H1 (cell line): ENCODE results near the gene RPS15. TPM values are rescaled to one million over a fixed set of nuclear protein-coding genes. Genes with fewer than 3 reads are reported as not detected.

Experiments used
- CTCF ChIA-PET: fragments of 300-600 bp; sonication (Branson Sonifier 250); formaldehyde crosslinking; loops from one replicate; lab custom pipeline; 2021; ENCODE audit not compliant: partially characterized antibody; lab: Charles Lee
- POLR2A ChIA-PET: fragments of 300-600 bp; sonication (Branson Sonifier 250); formaldehyde crosslinking; loops from one replicate; lab custom pipeline; 2021; ENCODE audit warnings: inconsistent platforms; ENCODE audit not compliant: partially characterized antibody; lab: Charles Lee
- DNase-seq, 2 experiments: peaks; one replicate each; pipeline versions ENCODE4 v3.0.0 to v3.0.0-alpha.2; 2010 to 2022; ENCODE audit warnings: low spot score in 2 of 2, low read depth in 1 of 2, mixed read lengths in 1 of 2
- FAIRE-seq: peaks from 2 replicates; lab custom pipeline; 2011; peaks lifted over from hg19 to GRCh38; lab: Jason Lieb, UNC
- H2AFZ ChIP-seq: 2 replicates; pipeline ENCODE4 v1.8.1; 2012; ENCODE audit warnings: low read length, inconsistent platforms
- H2AK5ac ChIP-seq: 2 replicates; pipeline ENCODE4 v1.6.1; 2013; ENCODE audit warnings: low read depth, low read length
- H2BK120ac ChIP-seq: replicated peaks from 2 replicates; pipeline ENCODE3; 2013; ENCODE audit warnings: low read depth, low read length, inconsistent platforms
- H2BK12ac ChIP-seq: 2 replicates; pipeline ENCODE4 v1.6.1; 2013; ENCODE audit warnings: low read depth, low read length
- H2BK15ac ChIP-seq: 2 replicates; pipeline ENCODE4 v1.6.1; 2013; ENCODE audit warnings: low read length
- H2BK20ac ChIP-seq: 2 replicates; pipeline ENCODE4 v1.6.1; 2013; ENCODE audit warnings: low read length
- H2BK5ac ChIP-seq: 2 replicates; pipeline ENCODE4 v1.6.1; 2013; ENCODE audit warnings: low read depth, low read length
- H3K14ac ChIP-seq: 2 replicates; pipeline ENCODE4 v1.6.1; 2013; ENCODE audit warnings: inconsistent platforms; ENCODE audit not compliant: insufficient read length
- H3K18ac ChIP-seq: 2 replicates; pipeline ENCODE4 v1.6.1; 2013; ENCODE audit warnings: low read length; ENCODE audit errors: extremely low read depth
- H3K23ac ChIP-seq: 2 replicates; pipeline ENCODE4 v1.6.1; 2013; ENCODE audit warnings: inconsistent platforms; ENCODE audit not compliant: insufficient read length
- H3K23me2 ChIP-seq: 2 replicates; pipeline ENCODE4 v1.6.1; 2013; ENCODE audit warnings: low read depth, low read length
- H3K27ac ChIP-seq: 2 replicates; pipeline ENCODE4 v1.6.1; 2011; ENCODE audit warnings: low read depth, low read length, inconsistent platforms
- H3K27me3 ChIP-seq, 4 experiments: replicated peaks in 1 of 4; 1 replicate in 1 of 4; 2 replicates in 3 of 4; pipeline versions ENCODE4 v1.6.1 to v1.8.1; 2011 to 2013; ENCODE audit warnings: low read length in 3 of 4, mild to moderate bottlenecking in 3 of 4, inconsistent platforms in 2 of 4, mixed read lengths in 2 of 4, moderate library complexity in 1 of 4; ENCODE audit not compliant: control insufficient read depth in 3 of 4, insufficient read depth in 3 of 4; ENCODE audit errors: extremely low read depth in 1 of 4
- H3K36me3 ChIP-seq, 4 experiments: 2 replicates each; pipeline versions ENCODE4 v1.6.1 to v1.8.1; 2011 to 2013; ENCODE audit warnings: mild to moderate bottlenecking in 4 of 4, low read length in 3 of 4, moderate library complexity in 2 of 4, control low read depth in 1 of 4, inconsistent platforms in 1 of 4; ENCODE audit not compliant: insufficient read depth in 4 of 4, control insufficient read depth in 2 of 4
- H3K4ac ChIP-seq: replicated peaks from 2 replicates; pipeline ENCODE3; 2013; ENCODE audit warnings: low read length, low read depth, mixed read lengths, inconsistent platforms; ENCODE audit not compliant: insufficient read length
- H3K4me1 ChIP-seq, 4 experiments: replicated peaks in 1 of 4; 1 replicate in 1 of 4; 2 replicates in 3 of 4; pipeline versions ENCODE4 v1.6.1 to v1.8.1; 2011 to 2013; ENCODE audit warnings: low read length in 3 of 4, inconsistent platforms in 2 of 4, mixed read lengths in 1 of 4; ENCODE audit not compliant: insufficient read depth in 4 of 4, control insufficient read depth in 3 of 4
- H3K4me2 ChIP-seq, 2 experiments: 2 replicates each; pipeline versions ENCODE4 v1.6.1 to v1.8.1; 2011 to 2013; ENCODE audit warnings: low read depth in 2 of 2, low read length in 2 of 2, control low read depth in 1 of 2, inconsistent platforms in 1 of 2, mild to moderate bottlenecking in 1 of 2; ENCODE audit not compliant: insufficient read depth in 1 of 2
- H3K4me3 ChIP-seq, 4 experiments: fragments of 200-600, 300-600 bp in 1 of 4; sonication (generic), shearing (Covaris generic), sonication (Bioruptor Twin) in 1 of 4; 2 replicates each; pipeline versions ENCODE4 v1.5.1 to v1.8.1; 2011 to 2016; ENCODE audit warnings: low read length in 4 of 4, low read depth in 3 of 4, control low read depth in 2 of 4, inconsistent platforms in 2 of 4, mild to moderate bottlenecking in 2 of 4, mixed read lengths in 1 of 4, moderate library complexity in 1 of 4; ENCODE audit not compliant: insufficient read depth in 2 of 4; ENCODE audit errors: extremely low read depth in 1 of 4
- H3K56ac ChIP-seq: replicated peaks from 2 replicates; pipeline ENCODE3; 2013; ENCODE audit warnings: low read depth, mild to moderate bottlenecking, mixed read lengths, low read length, inconsistent platforms; ENCODE audit not compliant: insufficient read length
- H3K79me1 ChIP-seq: 2 replicates; pipeline ENCODE4 v1.6.1; 2013; ENCODE audit warnings: low read depth, low read length, control low read depth
- H3K79me2 ChIP-seq, 2 experiments: 2 replicates each; pipeline versions ENCODE4 v1.6.1 to v1.8.1; 2012 to 2013; ENCODE audit warnings: low read length in 2 of 2, mild to moderate bottlenecking in 2 of 2, inconsistent platforms in 1 of 2; ENCODE audit not compliant: insufficient read depth in 2 of 2, control insufficient read depth in 1 of 2
- H3K9ac ChIP-seq, 4 experiments: replicated peaks in 1 of 4; 1 replicate in 1 of 4; 2 replicates in 3 of 4; pipeline versions ENCODE4 v1.6.1 to v1.8.1; 2011 to 2013; ENCODE audit warnings: low read depth in 3 of 4, low read length in 3 of 4, control low read depth in 2 of 4, mild to moderate bottlenecking in 2 of 4, moderate library complexity in 2 of 4, inconsistent platforms in 1 of 4; ENCODE audit errors: extremely low read depth in 1 of 4
- H3K9me3 ChIP-seq, 2 experiments: 2 replicates each; pipeline versions ENCODE4 v1.6.1 to v1.8.1; 2012 to 2013; ENCODE audit warnings: mild to moderate bottlenecking in 2 of 2, moderate library complexity in 2 of 2, control low read depth in 1 of 2, inconsistent platforms in 1 of 2, low read depth in 1 of 2, low read length in 1 of 2, mixed read lengths in 1 of 2; ENCODE audit not compliant: insufficient read depth in 2 of 2
- H4K20me1 ChIP-seq, 2 experiments: replicated peaks in 1 of 2; 2 replicates each; pipeline versions ENCODE3 to v1.8.1; 2011 to 2013; ENCODE audit warnings: inconsistent platforms in 2 of 2, low read length in 2 of 2, mild to moderate bottlenecking in 1 of 2; ENCODE audit not compliant: insufficient read depth in 2 of 2, control insufficient read depth in 1 of 2
- H4K5ac ChIP-seq: 2 replicates; pipeline ENCODE4 v1.6.1; 2013; ENCODE audit warnings: low read length, low read depth, mixed read lengths, inconsistent platforms; ENCODE audit not compliant: insufficient read length
- H4K8ac ChIP-seq: 2 replicates; pipeline ENCODE4 v1.8.0; 2013; ENCODE audit warnings: mild to moderate bottlenecking, moderate library complexity, low read length, inconsistent platforms; ENCODE audit not compliant: insufficient read depth; ENCODE audit errors: extremely low read depth
- H4K91ac ChIP-seq: replicated peaks from 2 replicates; pipeline ENCODE3; 2013; ENCODE audit warnings: low read length, mixed read lengths, inconsistent platforms; ENCODE audit not compliant: insufficient read length
- EZH2 ChIP-seq: fragments of 200-600 bp; sonication (generic); IDR thresholded peaks from 2 replicates; pipeline ENCODE4 v1.7.1; 2012; ENCODE audit warnings: low read depth, mild to moderate bottlenecking, moderate library complexity, low read length, inconsistent platforms; ENCODE audit not compliant: severe bottlenecking
- HDAC2 ChIP-seq, 2 experiments: fragments of 300-600 bp in 1 of 2; sonication (generic) in 1 of 2; IDR thresholded peaks; 2 replicates each; pipeline ENCODE4 v1.6.1; 2011 to 2012; ENCODE audit warnings: low read depth in 2 of 2, low read length in 2 of 2, mild to moderate bottlenecking in 2 of 2, moderate library complexity in 2 of 2, borderline replicate concordance in 1 of 2, inconsistent platforms in 1 of 2
- TAF7 ChIP-seq: optimal IDR thresholded peaks from 2 replicates; pipeline ENCODE3; 2011; ENCODE audit warnings: low read depth, mild to moderate bottlenecking, inconsistent platforms, low read length, moderate library complexity, borderline replicate concordance
- WGBS, 2 experiments: shearing (Covaris generic) in 1 of 2; methylation state at CpG; one replicate each; pipeline versions ENCODE4 v1.1.6 to v1.1.7; 2013 to 2015; ENCODE audit warnings: low lambda C conversion rate in 2 of 2, mixed read lengths in 2 of 2, inconsistent platforms in 1 of 2, low coverage in 1 of 2, missing lambda C conversion rate in 1 of 2; ENCODE audit not compliant: insufficient replicate concordance in 2 of 2, insufficient coverage in 1 of 2, insufficient read length in 1 of 2; ENCODE audit errors: extremely low coverage in 1 of 2, missing lambda C conversion rate in 1 of 2; 5-methylcytosine and 5-hydroxymethylcytosine counted together
- polyA plus RNA-seq, 7 experiments: library from polyadenylated mRNA; depleted of rRNA in 3 of 7; stranded (reverse) in 5 of 7; unstranded in 2 of 7; fragments of >200 nt in 5 of 7; fragments of 200-250 nt in 2 of 7; gene quantifications; 1 replicate in 5 of 7; 2 replicates in 1 of 7; 4 replicates in 1 of 7; pipeline versions ENCODE4 v1.2.1 to v1.2.3, GENCODE V29; 2011 to 2013; ENCODE audit warnings: missing spikeins in 2 of 7, mixed read lengths in 2 of 7
- total RNA-seq: library from RNA; stranded (reverse); fragmentation: NEBNext Ultra II Directional; extraction: Animal tissue kit (Norgen Biotek cat#: 25700); gene quantifications from 2 replicates; pipeline ENCODE4 v1.2.1, GENCODE V29; 2021
- TF ChIP-seq, protein P1 (sequence below), 3 experiments: IDR thresholded peaks; 1 replicate in 2 of 3; 2 replicates in 1 of 3; pipeline versions ENCODE4 v1.5.1 to v1.6.1; 2011; ENCODE audit warnings: low read length in 3 of 3, mild to moderate bottlenecking in 3 of 3, inconsistent platforms in 2 of 3, low read depth in 1 of 3, moderate library complexity in 1 of 3; ENCODE audit not compliant: insufficient read depth in 1 of 3; ENCODE audit errors: control extremely low read depth in 1 of 3
- TF ChIP-seq, protein P2 (sequence below): IDR thresholded peaks from 2 replicates; pipeline ENCODE4 v1.6.1; 2012; ENCODE audit warnings: inconsistent platforms

Gene RPS15
- total and polyA plus RNA-seq, 2 of the 8 experiments (the other 6 are each of a cell fraction or from before 2014, with no cell fraction given), result 1,562 to 3,890 TPM

DNA sequence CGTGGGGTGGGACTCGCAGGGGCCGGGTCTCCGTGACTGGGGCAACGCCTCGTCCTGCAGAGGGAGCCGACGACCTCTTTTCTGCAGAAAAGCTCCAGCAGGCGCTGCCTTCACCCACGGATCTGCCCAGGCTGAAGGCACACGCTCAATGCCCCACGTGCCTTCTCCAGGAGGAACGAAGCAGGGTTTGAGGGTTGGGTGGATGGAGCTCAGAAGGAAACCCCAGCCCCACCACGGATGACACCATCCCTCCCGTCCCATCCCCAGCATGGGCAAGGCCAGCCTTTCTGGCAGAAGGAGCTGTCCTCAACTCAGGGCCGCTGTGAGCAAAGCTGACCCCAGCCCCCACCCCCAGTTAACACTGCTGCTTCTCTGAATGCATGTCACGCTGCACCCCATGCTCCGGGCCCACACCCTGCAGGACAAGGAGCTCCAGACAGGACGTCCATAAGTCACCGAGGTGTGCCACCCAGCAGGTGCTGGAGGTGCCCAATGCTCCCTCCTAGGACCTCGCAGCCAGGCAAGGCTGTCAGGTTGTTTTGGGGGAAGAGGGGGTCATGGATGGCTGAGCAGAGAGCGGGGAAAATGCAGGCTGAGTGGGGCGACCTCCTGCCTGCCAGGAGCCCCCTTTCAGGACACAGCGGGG lies 33.4 kb downstream of the RPS15 start:
- 38% methylated on average over 20 of the region's 24 CpGs; no CpG with 5 or more reads in 1 of the 2 experiments for WGBS, 2 experiments
- no peaks in the 10 kb centered on the region; a peak in 1 of 4 replicates for H3K9me3 ChIP-seq
- H2BK15ac ChIP-seq, result no peak overlapping the region
- no peak overlapping the region for H3K23ac ChIP-seq
- peaks cover 0 to 32% (median 0%) of the 10 kb centered on the region in 4 experiments; a peak in 2 of 8 replicates for H3K36me3 ChIP-seq
- POLR2A ChIA-PET, result interaction anchor here (0.8 to 2.5 kb wide), 13 partner anchors 14 to 202 kb away, joined by 3 to 11 read pairs (median 4); partner anchors contain the start of genes ADAMTSL5 and CIRBP
- H2BK120ac ChIP-seq, result no peak overlapping the region
- H3K9ac ChIP-seq, result no peak overlapping the region
- H2AFZ ChIP-seq, result no peak overlapping the region
- peaks cover 23 to 55% of the 10 kb centered on the region in 2 experiments for H4K20me1 ChIP-seq
- H3K18ac ChIP-seq, result no peak overlapping the region
- H3K27ac ChIP-seq, result no peak overlapping the region
- no peak for DNase-seq
- H2BK12ac ChIP-seq, result no peak overlapping the region
- H3K27me3 ChIP-seq, result peaks cover 47 to 67% (median 65%) of the 10 kb centered on the region in 4 experiments
- H3K23me2 ChIP-seq, result peaks cover 10% of the 10 kb centered on the region; the same call in 1 of the 2 replicates
- peaks cover 2% of the 10 kb centered on the region; the same call in 1 of the 2 replicates for H3K79me1 ChIP-seq
- no peaks in the 10 kb centered on the region for H3K79me2 ChIP-seq
- no peak overlapping the region for H3K4ac ChIP-seq
- H2BK5ac ChIP-seq, result 0 out of 2 replicates have a peak overlapping the region, but pooled peaks have one; percentile 24
- peak overlapping the region in 1 of 4 experiments; percentile 56; a peak in 2 of 8 replicates for H3K4me3 ChIP-seq
- no peak overlapping the region for H2BK20ac ChIP-seq
- H3K4me2 ChIP-seq, result peak overlapping the region; percentile 86 to 91; a peak in 3 of 4 replicates
- H3K56ac ChIP-seq, result no peak overlapping the region
- no peak for FAIRE-seq
- H4K8ac ChIP-seq, result no peak overlapping the region; the same call in none of the 2 replicates
- CTCF ChIA-PET, result interaction anchor here (0.7 to 1.9 kb wide), 10 partner anchors 8 to 188 kb away, joined by 3 to 10 read pairs (median 4); no protein-coding TSS in a partner anchor
- H3K14ac ChIP-seq, result no peak overlapping the region
- H4K5ac ChIP-seq, result no peak overlapping the region
- peaks cover 0 to 40% (median 19%) of the 10 kb centered on the region in 4 experiments; a peak in 5 of 7 replicates for H3K4me1 ChIP-seq
- no peak overlapping the region for H4K91ac ChIP-seq
- H2AK5ac ChIP-seq, result no peak overlapping the region
- TF ChIP-seq, protein P1, sequence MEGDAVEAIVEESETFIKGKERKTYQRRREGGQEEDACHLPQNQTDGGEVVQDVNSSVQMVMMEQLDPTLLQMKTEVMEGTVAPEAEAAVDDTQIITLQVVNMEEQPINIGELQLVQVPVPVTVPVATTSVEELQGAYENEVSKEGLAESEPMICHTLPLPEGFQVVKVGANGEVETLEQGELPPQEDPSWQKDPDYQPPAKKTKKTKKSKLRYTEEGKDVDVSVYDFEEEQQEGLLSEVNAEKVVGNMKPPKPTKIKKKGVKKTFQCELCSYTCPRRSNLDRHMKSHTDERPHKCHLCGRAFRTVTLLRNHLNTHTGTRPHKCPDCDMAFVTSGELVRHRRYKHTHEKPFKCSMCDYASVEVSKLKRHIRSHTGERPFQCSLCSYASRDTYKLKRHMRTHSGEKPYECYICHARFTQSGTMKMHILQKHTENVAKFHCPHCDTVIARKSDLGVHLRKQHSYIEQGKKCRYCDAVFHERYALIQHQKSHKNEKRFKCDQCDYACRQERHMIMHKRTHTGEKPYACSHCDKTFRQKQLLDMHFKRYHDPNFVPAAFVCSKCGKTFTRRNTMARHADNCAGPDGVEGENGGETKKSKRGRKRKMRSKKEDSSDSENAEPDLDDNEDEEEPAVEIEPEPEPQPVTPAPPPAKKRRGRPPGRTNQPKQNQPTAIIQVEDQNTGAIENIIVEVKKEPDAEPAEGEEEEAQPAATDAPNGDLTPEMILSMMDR (IDR thresholded peaks at IDR 0.05; ENCODE audit: control extremely low read depth in 1 of 3, insufficient read depth in 1 of 3, low read depth in 1 of 3, low read length in 3 of 3), result peak in 2 of 3 experiments; percentile 34 to 41; a peak in 2 of 4 replicates
- no peak for TF ChIP-seq HDAC2 (IDR thresholded peaks at IDR 0.05; ENCODE audit: borderline replicate concordance in 1 of 2, low read depth in 2 of 2, low read length in 2 of 2)
- TF ChIP-seq, protein P2, sequence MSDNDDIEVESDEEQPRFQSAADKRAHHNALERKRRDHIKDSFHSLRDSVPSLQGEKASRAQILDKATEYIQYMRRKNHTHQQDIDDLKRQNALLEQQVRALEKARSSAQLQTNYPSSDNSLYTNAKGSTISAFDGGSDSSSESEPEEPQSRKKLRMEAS, result peak; percentile 27; the same call in 1 of the 2 replicates
- TF ChIP-seq EZH2, result no peak
- no peak for TF ChIP-seq TAF7
